A549 (cell line): ENCODE measurements around the gene CNIH2. TPM values are rescaled to one million over a fixed set of nuclear protein-coding genes. Genes with fewer than 3 reads are reported as not detected.

Source experiments
- ATAC-seq, 2 experiments: fragments of 200-7000 bp in 1 of 2; fragments of >200 bp in 1 of 2; cut with Nextera tagmentation in 1 of 2; cut with Tn5 transposase in 1 of 2; 3 replicates each; pipeline versions ENCODE4 v1.8.0 to v1.9.1; 2018 to 2020; ENCODE audit warnings: mild to moderate bottlenecking in 1 of 2, moderate library complexity in 1 of 2
- CTCF ChIA-PET: fragments of 300-600 bp; sonication (Branson Sonifier 250); formaldehyde crosslinking; extraction: SDS; loops from one replicate; lab custom pipeline; 2021; ENCODE audit warnings: antibody characterized with exemption, inconsistent platforms; lab: Yijun Ruan, JAX
- POLR2A ChIA-PET: fragments of 350-600 bp; formaldehyde crosslinking; extraction: SDS; loops from one replicate; lab custom pipeline; 2021; ENCODE audit warnings: antibody characterized with exemption, inconsistent platforms; lab: Yijun Ruan, JAX
- DNase-seq, 2 experiments: peaks; one replicate each; pipeline versions ENCODE4 v3.0.0 to v3.0.0-alpha.2; 2011 to 2016; ENCODE audit warnings: low read depth in 1 of 2, low spot score in 1 of 2
- FAIRE-seq: peaks from 2 replicates; lab custom pipeline; 2011; peaks lifted over from hg19 to GRCh38; lab: Jason Lieb, UNC
- H3K27ac ChIP-seq, 2 experiments: fragments of >200 bp; sonication (Bioruptor Twin); formaldehyde crosslinking; 3 replicates each; pipeline ENCODE4 v1.5.1; 2016 to 2017
- H3K4me1 ChIP-seq: fragments of >200 bp; sonication (Bioruptor Twin); formaldehyde crosslinking; 3 replicates; pipeline ENCODE4 v1.6.1; 2016
- H3K4me2 ChIP-seq: fragments of >200 bp; sonication (Bioruptor Twin); formaldehyde crosslinking; 3 replicates; pipeline ENCODE4 v1.6.1; 2016
- H3K4me3 ChIP-seq: fragments of >200 bp; sonication (Bioruptor Twin); formaldehyde crosslinking; 3 replicates; pipeline ENCODE4 v1.5.1; 2016
- H3K9me3 ChIP-seq: fragments of >200 bp; sonication (Bioruptor Twin); formaldehyde crosslinking; 3 replicates; pipeline ENCODE4 v1.6.1; 2016
- BHLHE40 ChIP-seq: IDR thresholded peaks from 2 replicates; pipeline ENCODE4 v1.6.1; 2012; ENCODE audit warnings: low read depth, low read length, inconsistent platforms
- CBX8 ChIP-seq: fragments of 200-600 bp; sonication (generic); IDR thresholded peaks from 2 replicates; pipeline ENCODE4 v1.6.1; 2016
- CHD4 ChIP-seq: fragments of 200-600 bp; sonication (generic); IDR thresholded peaks from 2 replicates; pipeline ENCODE4 v1.6.1; 2016; ENCODE audit warnings: antibody characterized with exemption, mild to moderate bottlenecking, borderline replicate concordance
- CTCF ChIP-seq: fragments of >200 bp; sonication (Bioruptor Twin); formaldehyde crosslinking; IDR thresholded peaks from 3 replicates; pipeline ENCODE4 v1.5.1; 2016
- E2F6 ChIP-seq: IDR thresholded peaks from 2 replicates; pipeline ENCODE4 v1.6.1; 2012; ENCODE audit warnings: low read depth, borderline replicate concordance
- FOSL2 ChIP-seq, 2 experiments: fragments of 450-650 bp in 1 of 2; fragments of >200 bp in 1 of 2; sonication (Bioruptor Twin) in 1 of 2; formaldehyde crosslinking; IDR thresholded peaks; 2 replicates each; pipeline versions ENCODE4 v1.5.0 to v1.6.1; 2016 to 2020; ENCODE audit warnings: mild to moderate bottlenecking in 1 of 2, moderate library complexity in 1 of 2
- FOXS1 ChIP-seq: fragments of 250-450 bp; sonication (Bioruptor Pico); IDR thresholded peaks from 2 replicates; pipeline ENCODE4 v1.5.0; 2020; ENCODE audit warnings: mild to moderate bottlenecking, moderate library complexity
- GATA3 ChIP-seq: IDR thresholded peaks from 2 replicates; pipeline ENCODE4 v1.6.1; 2012; ENCODE audit warnings: borderline replicate concordance
- HEYL ChIP-seq: fragments of 250-450 bp; sonication (Bioruptor Pico); IDR thresholded peaks from 2 replicates; pipeline ENCODE4 v1.8.0; 2021; ENCODE audit warnings: mild to moderate bottlenecking, moderate library complexity
- HOXA7 ChIP-seq: fragments of 250-450 bp; sonication (Bioruptor Pico); IDR thresholded peaks from 2 replicates; pipeline ENCODE4 v1.5.0; 2020; ENCODE audit warnings: mild to moderate bottlenecking, moderate library complexity
- MAFK ChIP-seq: fragments of 450-650 bp; IDR thresholded peaks from 2 replicates; pipeline ENCODE4 v1.6.1; 2014; ENCODE audit not compliant: partially characterized antibody
- MAX ChIP-seq: IDR thresholded peaks from 2 replicates; pipeline ENCODE4 v1.6.1; 2012
- NPAS2 ChIP-seq: fragments of 250-450 bp; sonication (Bioruptor Pico); IDR thresholded peaks from 2 replicates; pipeline ENCODE4 v1.8.0; 2022; ENCODE audit warnings: mild to moderate bottlenecking, moderate library complexity, borderline replicate concordance
- NR3C1 ChIP-seq: fragments of >200 bp; sonication (Bioruptor Twin); formaldehyde crosslinking; IDR thresholded peaks from 3 replicates; pipeline ENCODE4 v1.6.1; 2017
- POLR2A ChIP-seq: IDR thresholded peaks from 2 replicates; pipeline ENCODE4 v1.6.1; 2012; ENCODE audit warnings: mild to moderate bottlenecking, low read length
- RAD21 ChIP-seq, 2 experiments: fragments of >200 bp in 1 of 2; sonication (Bioruptor Twin) in 1 of 2; formaldehyde crosslinking in 1 of 2; IDR thresholded peaks in 1 of 2; conservative IDR thresholded peaks in 1 of 2; 2 replicates in 1 of 2; 3 replicates in 1 of 2; pipeline ENCODE4 v1.6.1; 2012 to 2018; ENCODE audit warnings: inconsistent platforms in 1 of 2
- REST ChIP-seq: fragments of 200-600 bp; sonication (generic); IDR thresholded peaks from 2 replicates; pipeline ENCODE4 v1.6.1; 2016; ENCODE audit warnings: antibody characterized with exemption, mild to moderate bottlenecking, moderate library complexity
- RFX5 ChIP-seq: fragments of 450-650 bp; IDR thresholded peaks from 2 replicates; pipeline ENCODE4 v1.7.1; 2014; ENCODE audit warnings: antibody characterized with exemption, mild to moderate bottlenecking, moderate library complexity
- SMC3 ChIP-seq: fragments of >200 bp; sonication (Bioruptor Twin); formaldehyde crosslinking; IDR thresholded peaks from 3 replicates; pipeline ENCODE4 v1.6.1; 2018; ENCODE audit warnings: inconsistent platforms
- TP53 ChIP-seq: fragments of 250-450 bp; sonication (Bioruptor Pico); IDR thresholded peaks from 2 replicates; pipeline ENCODE4 v1.5.0; 2021; ENCODE audit warnings: mild to moderate bottlenecking, moderate library complexity
- ZC3H11A ChIP-seq: fragments of 450-650 bp; IDR thresholded peaks from 2 replicates; pipeline ENCODE4 v1.6.1; 2014; ENCODE audit warnings: antibody characterized with exemption, mild to moderate bottlenecking
- ZFP36 ChIP-seq: fragments of 450-650 bp; IDR thresholded peaks from 2 replicates; pipeline ENCODE4 v1.6.1; 2014; ENCODE audit warnings: borderline replicate concordance; ENCODE audit not compliant: partially characterized antibody
- ZSCAN20 ChIP-seq: fragments of 250-450 bp; sonication (Bioruptor Pico); IDR thresholded peaks from 2 replicates; pipeline ENCODE4 v1.8.0; 2022; ENCODE audit warnings: mild to moderate bottlenecking, moderate library complexity
- WGBS: methylation state at CpG from one replicate; pipeline ENCODE4 v1.1.6; 2017; ENCODE audit errors: missing lambda C conversion rate; 5-methylcytosine and 5-hydroxymethylcytosine counted together
- polyA plus RNA-seq, 4 experiments: library from polyadenylated mRNA; depleted of rRNA in 3 of 4; stranded (reverse); fragments of >200 nt; fragmentation: RNase III in 1 of 4; extraction: RNeasy Plus Mini Kit Qiagen cat#74134 plus additional on column Dnase treatment in 1 of 4; gene quantifications; 2 replicates in 3 of 4; 3 replicates in 1 of 4; pipeline ENCODE4 v1.2.3, GENCODE V29; 2011 to 2017

The CNIH2 gene
- polyA plus RNA-seq, 2 of the 4 experiments (the other 2 are of a cell fraction), result 0.98 to 1.1 TPM

GRCh38 chr11:66230156-66230555 is 47.8 kb upstream of the CNIH2 start (continued):
- TF ChIP-seq RAD21 (conservative IDR thresholded peaks at IDR 0.05 in 1 of 2, IDR thresholded peaks at IDR 0.05 in 1 of 2) (no peak), SMC3 (no peak), CBX8 (no peak)

- CTCF ChIA-PET, result interaction anchor here (2.5 kb wide), 1 partner anchor 9 kb away, joined by 15 read pairs; no protein-coding TSS in a partner anchor
- Histone ChIP-seq H3K4me3 (no peak overlapping the region), H3K4me2 (no peak overlapping the region), H3K4me1 (no peaks in the 10 kb centered on the region)
- no peak for FAIRE-seq
- TF ChIP-seq NR3C1 (no peak), ZSCAN20 (CRISPR knock-in tag) (no peak), CHD4 (no peak), ZC3H11A (no peak), NPAS2 (CRISPR knock-in tag) (no peak), RFX5 (no peak), REST (no peak), MAFK (no peak), GATA3 (no peak), ZFP36 (no peak), HOXA7 (no peak), TP53 (CRISPR knock-in tag) (no peak), MAX (no peak), CTCF (no peak), BHLHE40 (no peak), HEYL (CRISPR knock-in tag) (no peak), FOXS1 (CRISPR knock-in tag) (no peak), RAD21 (conservative IDR thresholded peaks at IDR 0.05 in 1 of 2, IDR thresholded peaks at IDR 0.05 in 1 of 2) (no peak)
- TF ChIP-seq, all 56 proteins: peak for 0
- Histone ChIP-seq H3K27ac (no peak overlapping the region), H3K9me3 (no peaks in the 10 kb centered on the region)
- POLR2A ChIA-PET, result no interaction called here
- ATAC-seq (no peak), DNase-seq (no peak)
- 90% methylated on average over 13 of the region's 14 CpGs for WGBS
Observed at GRCh38 chr11:66230978-66231377, 47.0 kb upstream of the CNIH2 start.

- no peak overlapping the region for H3K4me2 ChIP-seq
- ATAC-seq (no peak), DNase-seq (no peak)
- no peak overlapping the region for H3K4me3 ChIP-seq
- H3K9me3 ChIP-seq, result no peaks in the 10 kb centered on the region
- POLR2A ChIA-PET, result no interaction called here
- 93% methylated on average over 7 of the region's 7 CpGs for WGBS
- no peak for TF ChIP-seq FOSL2 (IDR thresholded peaks at IDR 0.05)
- no peak for TF ChIP-seq FOSL2 (CRISPR knock-in tag; IDR thresholded peaks at IDR 0.05)
- no peak for TF ChIP-seq ZC3H11A
- no peak for TF ChIP-seq POLR2A
- TF ChIP-seq E2F6, result no peak
- TF ChIP-seq, all 56 proteins: peak for 0
- CTCF ChIA-PET, result interaction anchor here (2.5 kb wide), 1 partner anchor 9 kb away, joined by 15 read pairs; no protein-coding TSS in a partner anchor
- H3K4me1 ChIP-seq, result no peaks in the 10 kb centered on the region
- H3K27ac ChIP-seq, result no peak overlapping the region
- no peak for FAIRE-seq
Observed at GRCh38 chr11:66231561-66231960, 46.4 kb upstream of the CNIH2 start.
